HCT116 (cell line): ENCODE measurements around the gene CTTN. TPM values are rescaled to one million over a fixed set of nuclear protein-coding genes. Genes with fewer than 3 reads are reported as not detected.

ENCODE experiments used
- ATAC-seq: fragments of 200-7000 bp; cut with Tn5 transposase; 2 replicates; pipeline ENCODE4 v1.9.1; 2020; ENCODE audit warnings: mild to moderate bottlenecking, moderate library complexity
- BruUV-seq: library from RNA; stranded (reverse); fragments of 400-500 nt; replicated peaks from 2 replicates; lab custom pipeline; 2021; lab: Mats Ljungman, UMichigan
- CTCF ChIA-PET: fragments of 300-600 bp; sonication (Branson Sonifier 250); formaldehyde crosslinking; loops from one replicate; lab custom pipeline; 2021; ENCODE audit warnings: antibody characterized with exemption; lab: Charles Lee
- POLR2A ChIA-PET: fragments of 300-600, 350-600 bp; sonication (Branson Sonifier 250); formaldehyde crosslinking; loops from one replicate; lab custom pipeline; 2021; ENCODE audit warnings: antibody characterized with exemption; lab: Charles Lee
- RAD21 ChIA-PET, 2 experiments: fragments of 300-600 bp; sonication (Branson Sonifier 250); formaldehyde crosslinking; loops; one replicate each; lab custom pipeline; 2023; ENCODE audit warnings: low total read pairs in 2 of 2; ENCODE audit not compliant: uncharacterized antibody in 2 of 2, unreplicated experiment in 2 of 2, low non-redundant PET in 1 of 2; lab: Charles Lee
- DNase-seq: peaks from one replicate; pipeline ENCODE4 v3.0.0-alpha.2; 2010; ENCODE audit warnings: low read depth, low spot score
- H2AFZ ChIP-seq: fragments of 200-600 bp; shearing (Covaris generic), sonication (generic); 2 replicates; pipeline ENCODE4 v1.6.1; 2017; ENCODE audit warnings: low read depth, mixed run types, mixed read lengths, antibody characterized with exemption, low read length; ENCODE audit not compliant: poor library complexity, severe bottlenecking
- H3K27ac ChIP-seq: 2 replicates; pipeline ENCODE4 v1.5.1; 2012; ENCODE audit warnings: low read depth, low read length
- H3K27me3 ChIP-seq: fragments of 200-600 bp; sonication (generic); 2 replicates; pipeline ENCODE4 v1.6.1; 2016; ENCODE audit warnings: mixed run types, low read length, mixed read lengths; ENCODE audit not compliant: insufficient read depth
- H3K36me3 ChIP-seq, 2 experiments: fragments of 200-500 bp in 1 of 2; fragments of 200-600 bp in 1 of 2; sonication (Bioruptor generic) in 1 of 2; sonication (generic) in 1 of 2; 2 replicates each; pipeline versions ENCODE4 v1.5.1 to v1.6.1; 2014 to 2016; ENCODE audit warnings: low read length in 2 of 2, inconsistent platforms in 1 of 2, mixed read lengths in 1 of 2, mixed run types in 1 of 2; ENCODE audit not compliant: insufficient read depth in 2 of 2, control insufficient read depth in 1 of 2
- H3K4me1 ChIP-seq, 2 experiments: fragments of 200-600 bp in 1 of 2; sonication (generic) in 1 of 2; 2 replicates each; pipeline versions ENCODE4 v1.5.1 to v1.6.1; 2012 to 2017; ENCODE audit warnings: low read length in 2 of 2, inconsistent platforms in 1 of 2, mild to moderate bottlenecking in 1 of 2, mixed read lengths in 1 of 2, mixed run types in 1 of 2, moderate library complexity in 1 of 2; ENCODE audit not compliant: insufficient read depth in 2 of 2, control insufficient read depth in 1 of 2
- H3K4me2 ChIP-seq: fragments of 200-600 bp; sonication (generic); 2 replicates; pipeline ENCODE4 v1.6.1; 2017; ENCODE audit warnings: mixed run types, low read length, mixed read lengths
- H3K4me3 ChIP-seq, 2 experiments: fragments of 200-600 bp in 1 of 2; sonication (generic) in 1 of 2; replicated peaks in 1 of 2; 2 replicates each; pipeline ENCODE4 v1.5.1; 2011 to 2016; ENCODE audit warnings: low read length in 2 of 2, control low read depth in 1 of 2, low read depth in 1 of 2, mild to moderate bottlenecking in 1 of 2, mixed read lengths in 1 of 2, mixed run types in 1 of 2
- H3K79me2 ChIP-seq: fragments of 200-600 bp; sonication (generic); 2 replicates; pipeline ENCODE4 v1.6.1; 2017; ENCODE audit warnings: mild to moderate bottlenecking, mixed run types, low read length, moderate library complexity, mixed read lengths; ENCODE audit not compliant: insufficient read depth
- H3K9ac ChIP-seq: fragments of 200-600 bp; sonication (generic); 2 replicates; pipeline ENCODE4 v1.6.1; 2016; ENCODE audit warnings: low read length, mixed read lengths
- H3K9me2 ChIP-seq: fragments of 200-600 bp; sonication (generic), shearing (Covaris generic); 2 replicates; pipeline ENCODE4 v1.6.1; 2017; ENCODE audit warnings: mixed run types, mild to moderate bottlenecking, moderate library complexity; ENCODE audit not compliant: insufficient read depth
- H3K9me3 ChIP-seq, 2 experiments: fragments of 200-500 bp in 1 of 2; fragments of 200-600 bp in 1 of 2; sonication (Bioruptor generic) in 1 of 2; sonication (generic) in 1 of 2; 2 replicates each; pipeline ENCODE4 v1.6.1; 2014 to 2017; ENCODE audit warnings: low read length in 2 of 2, mixed read lengths in 2 of 2, inconsistent platforms in 1 of 2, low read depth in 1 of 2, mild to moderate bottlenecking in 1 of 2, mixed run types in 1 of 2, moderate library complexity in 1 of 2; ENCODE audit not compliant: control insufficient read depth in 1 of 2, insufficient read depth in 1 of 2
- H4K20me1 ChIP-seq: fragments of 200-600 bp; sonication (generic), shearing (Covaris generic); 2 replicates; pipeline ENCODE4 v1.6.1; 2017; ENCODE audit warnings: mixed run types, mild to moderate bottlenecking, moderate library complexity; ENCODE audit not compliant: insufficient read depth
- ATF3 ChIP-seq: IDR thresholded peaks from 2 replicates; pipeline ENCODE4 v1.6.1; 2012
- CBX3 ChIP-seq: IDR thresholded peaks from 2 replicates; pipeline ENCODE4 v1.6.1; 2012; ENCODE audit warnings: low read depth
- EZH2 ChIP-seq: fragments of 200-600 bp; sonication (generic); IDR thresholded peaks from 2 replicates; pipeline ENCODE4 v1.6.1; 2017; ENCODE audit warnings: antibody characterized with exemption, mixed run types
- EZH2phosphoT487 ChIP-seq: fragments of 200-600 bp; IDR thresholded peaks from 2 replicates; pipeline ENCODE4 v1.6.1; 2018; ENCODE audit warnings: antibody characterized with exemption, borderline replicate concordance
- FOSL1 ChIP-seq: IDR thresholded peaks from 2 replicates; pipeline ENCODE4 v1.6.1; 2012; ENCODE audit warnings: low read depth
- JUND ChIP-seq: IDR thresholded peaks from 2 replicates; pipeline ENCODE4 v1.6.1; 2012
- POLR2A ChIP-seq: IDR thresholded peaks from 2 replicates; pipeline ENCODE4 v1.7.0; 2011; ENCODE audit warnings: borderline replicate concordance; ENCODE audit not compliant: insufficient read depth, insufficient read length; ENCODE audit errors: extremely low read depth
- POLR2AphosphoS5 ChIP-seq: IDR thresholded peaks from 2 replicates; pipeline ENCODE4 v1.6.1; 2011; ENCODE audit warnings: mild to moderate bottlenecking, low read depth, low read length, moderate library complexity
- RAD21 ChIP-seq: IDR thresholded peaks from 2 replicates; pipeline ENCODE4 v1.6.1; 2012; ENCODE audit warnings: low read depth, mild to moderate bottlenecking
- SIN3A ChIP-seq: IDR thresholded peaks from 2 replicates; pipeline ENCODE4 v1.6.1; 2012; ENCODE audit warnings: low read depth
- SRF ChIP-seq: IDR thresholded peaks from 2 replicates; pipeline ENCODE4 v1.6.1; 2012; ENCODE audit warnings: low read depth
- TCF7L2 ChIP-seq: IDR thresholded peaks from 2 replicates; pipeline ENCODE4 v1.7.0; 2011; ENCODE audit warnings: borderline replicate concordance, inconsistent platforms; ENCODE audit not compliant: insufficient read depth, insufficient read length; ENCODE audit errors: extremely low read depth
- YY1 ChIP-seq: IDR thresholded peaks from 2 replicates; pipeline ENCODE4 v1.6.1; 2011; ENCODE audit warnings: low read length, low read depth, moderate library complexity, mild to moderate bottlenecking; ENCODE audit not compliant: insufficient replicate concordance; ENCODE audit errors: extremely low read depth
- ZFX ChIP-seq: fragments of 450-650 bp; IDR thresholded peaks from 2 replicates; pipeline ENCODE4 v1.6.1; 2017
- ZNF274 ChIP-seq: fragments of 200-500 bp; sonication (Bioruptor generic); IDR thresholded peaks from 2 replicates; pipeline ENCODE4 v1.6.1; 2014; ENCODE audit warnings: mild to moderate bottlenecking, low read depth, low read length, inconsistent platforms
- intact Hi-C: fragments of 100-400 bp; cut with micrococcal nuclease; formaldehyde crosslinking; loops from 2 replicates; pipeline ENCODE4 v1.10.0; 2022
- total RNA-seq: library from RNA; stranded (reverse); gene quantifications from one replicate; pipeline ENCODE4 v1.2.1, GENCODE V29; 2021; ENCODE audit not compliant: unreplicated experiment
- TF ChIP-seq, protein P1 (sequence below), 3 experiments: fragments of 200-600 bp in 1 of 3; sonication (generic) in 1 of 3; IDR thresholded peaks in 2 of 3; conservative IDR thresholded peaks in 1 of 3; 2 replicates each; pipeline ENCODE4 v1.5.1; 2012 to 2017; ENCODE audit warnings: low read depth in 2 of 3, low read length in 2 of 3, antibody characterized with exemption in 1 of 3, borderline replicate concordance in 1 of 3, control low read depth in 1 of 3, mild to moderate bottlenecking in 1 of 3, mixed read lengths in 1 of 3, mixed run types in 1 of 3, moderate library complexity in 1 of 3; ENCODE audit not compliant: insufficient read depth in 1 of 3

Gene CTTN
- total RNA-seq, 1 experiment from 2014 or later: 249 TPM

GRCh38 chr11:70353900-70354568, 44.3 kb upstream of the CTTN start:
- TF ChIP-seq FOSL1: no peak
- no peak for TF ChIP-seq ZFX
- no peak for TF ChIP-seq EZH2phosphoT487
- TF ChIP-seq RAD21: no peak
- TF ChIP-seq CBX3: no peak
- no peak for TF ChIP-seq ATF3
- no peak for TF ChIP-seq SIN3A
- no peak for TF ChIP-seq POLR2AphosphoS5
- TF ChIP-seq SRF: no peak
- no peak for TF ChIP-seq EZH2
- no peak for TF ChIP-seq POLR2A
- no peak for TF ChIP-seq ZNF274
- intact Hi-C loops: no loop called here
- H3K9ac ChIP-seq: no peak overlapping the region
- H3K27ac ChIP-seq: no peak overlapping the region
- RAD21 ChIA-PET: no interaction called here
- no peak for ATAC-seq
- no peaks in the 10 kb centered on the region for H3K27me3 ChIP-seq
- no peaks in the 10 kb centered on the region for H3K79me2 ChIP-seq
- no peak overlapping the region for H3K4me2 ChIP-seq
- peaks cover 34 to 37% of the 10 kb centered on the region in 2 experiments; a peak in 3 of 4 replicates for H3K36me3 ChIP-seq
- H3K9me2 ChIP-seq: no peaks in the 10 kb centered on the region
- no peak for DNase-seq
- no peaks in the 10 kb centered on the region for H3K9me3 ChIP-seq
- BruUV-seq: no TSS peak
- no peak overlapping the region for H2AFZ ChIP-seq
- CTCF ChIA-PET: no interaction called here
- POLR2A ChIA-PET: no interaction called here
- no peaks in the 10 kb centered on the region for H4K20me1 ChIP-seq
- no peak overlapping the region for H3K4me3 ChIP-seq
- no peaks in the 10 kb centered on the region for H3K4me1 ChIP-seq

- ATAC-seq (no peak), DNase-seq (no peak)
- no peak for TF ChIP-seq POLR2A
- TF ChIP-seq EZH2: no peak
- no peak for TF ChIP-seq ATF3
- TF ChIP-seq FOSL1: no peak
- no peak for TF ChIP-seq ZFX
- no peak for TF ChIP-seq ZNF274
- TF ChIP-seq, protein P1, sequence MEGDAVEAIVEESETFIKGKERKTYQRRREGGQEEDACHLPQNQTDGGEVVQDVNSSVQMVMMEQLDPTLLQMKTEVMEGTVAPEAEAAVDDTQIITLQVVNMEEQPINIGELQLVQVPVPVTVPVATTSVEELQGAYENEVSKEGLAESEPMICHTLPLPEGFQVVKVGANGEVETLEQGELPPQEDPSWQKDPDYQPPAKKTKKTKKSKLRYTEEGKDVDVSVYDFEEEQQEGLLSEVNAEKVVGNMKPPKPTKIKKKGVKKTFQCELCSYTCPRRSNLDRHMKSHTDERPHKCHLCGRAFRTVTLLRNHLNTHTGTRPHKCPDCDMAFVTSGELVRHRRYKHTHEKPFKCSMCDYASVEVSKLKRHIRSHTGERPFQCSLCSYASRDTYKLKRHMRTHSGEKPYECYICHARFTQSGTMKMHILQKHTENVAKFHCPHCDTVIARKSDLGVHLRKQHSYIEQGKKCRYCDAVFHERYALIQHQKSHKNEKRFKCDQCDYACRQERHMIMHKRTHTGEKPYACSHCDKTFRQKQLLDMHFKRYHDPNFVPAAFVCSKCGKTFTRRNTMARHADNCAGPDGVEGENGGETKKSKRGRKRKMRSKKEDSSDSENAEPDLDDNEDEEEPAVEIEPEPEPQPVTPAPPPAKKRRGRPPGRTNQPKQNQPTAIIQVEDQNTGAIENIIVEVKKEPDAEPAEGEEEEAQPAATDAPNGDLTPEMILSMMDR (IDR thresholded peaks at IDR 0.05 in 2 of 3, conservative IDR thresholded peaks at IDR 0.05 in 1 of 3; ENCODE audit: borderline replicate concordance in 1 of 3, insufficient read depth in 1 of 3, low read depth in 2 of 3, low read length in 2 of 3): no peak
- TF ChIP-seq CBX3: no peak
- no peak for TF ChIP-seq SIN3A
- no peak for TF ChIP-seq RAD21
- TF ChIP-seq JUND: no peak
- TF ChIP-seq YY1: no peak
- no peak for TF ChIP-seq TCF7L2
- ChIA-PET CTCF (no interaction called here), RAD21 (no interaction called here), POLR2A (no interaction called here)
- Histone ChIP-seq H3K4me1 (no peaks in the 10 kb centered on the region), H3K9me2 (no peaks in the 10 kb centered on the region), H3K36me3 (peaks cover 34 to 35% of the 10 kb centered on the region in 2 experiments; a peak in 3 of 4 replicates), H3K27me3 (no peaks in the 10 kb centered on the region), H3K79me2 (no peaks in the 10 kb centered on the region), H3K4me2 (no peak overlapping the region), H3K9me3 (no peaks in the 10 kb centered on the region), H3K27ac (no peak overlapping the region), H2AFZ (no peak overlapping the region), H4K20me1 (no peaks in the 10 kb centered on the region), H3K9ac (no peak overlapping the region), H3K4me3 (no peak overlapping the region)
- BruUV-seq: no TSS peak
- intact Hi-C loops: no loop called here
These were observed 43.7 kb upstream of the CTTN start for GRCh38 chr11:70354629-70355028.
